22Rv1 (cell line): ENCODE data around the gene MEIS3.

ENCODE experiments used
- H3K27ac ChIP-seq: fragments of 450-650 bp; 2 replicates; pipeline ENCODE4 v1.5.1; 2017
- ZFX ChIP-seq: fragments of 450-650 bp; IDR thresholded peaks from 2 replicates; pipeline ENCODE4 v1.6.1; 2017; ENCODE audit warnings: antibody characterized with exemption, borderline replicate concordance
- TF ChIP-seq, protein P1 (sequence below): fragments of 450-650 bp; IDR thresholded peaks from 2 replicates; pipeline ENCODE4 v1.5.1; 2017; ENCODE audit warnings: mild to moderate bottlenecking

MEIS3 gene

DNA sequence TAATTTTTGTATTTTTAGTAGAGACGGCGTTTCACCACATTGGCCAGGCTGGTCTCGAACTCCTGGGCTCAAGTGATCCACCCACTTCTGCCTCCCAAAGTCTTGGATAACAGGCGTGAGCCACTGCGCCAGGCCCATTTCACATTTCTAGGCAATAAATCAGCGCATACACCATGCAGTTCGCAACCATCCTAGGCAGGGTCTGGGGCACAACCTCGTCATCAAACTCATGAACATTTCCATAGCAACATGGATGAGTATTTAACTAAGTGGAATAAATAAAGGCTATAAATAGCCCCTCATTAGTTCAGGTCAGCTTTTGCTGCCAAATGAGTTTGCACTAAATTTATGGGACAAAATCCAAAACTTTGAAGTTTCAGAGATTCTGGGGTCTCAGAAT, 8.2 kb downstream of the MEIS3 start:
- no peak overlapping the region for H3K27ac ChIP-seq
- no peak for TF ChIP-seq ZFX
- TF ChIP-seq, protein P1, sequence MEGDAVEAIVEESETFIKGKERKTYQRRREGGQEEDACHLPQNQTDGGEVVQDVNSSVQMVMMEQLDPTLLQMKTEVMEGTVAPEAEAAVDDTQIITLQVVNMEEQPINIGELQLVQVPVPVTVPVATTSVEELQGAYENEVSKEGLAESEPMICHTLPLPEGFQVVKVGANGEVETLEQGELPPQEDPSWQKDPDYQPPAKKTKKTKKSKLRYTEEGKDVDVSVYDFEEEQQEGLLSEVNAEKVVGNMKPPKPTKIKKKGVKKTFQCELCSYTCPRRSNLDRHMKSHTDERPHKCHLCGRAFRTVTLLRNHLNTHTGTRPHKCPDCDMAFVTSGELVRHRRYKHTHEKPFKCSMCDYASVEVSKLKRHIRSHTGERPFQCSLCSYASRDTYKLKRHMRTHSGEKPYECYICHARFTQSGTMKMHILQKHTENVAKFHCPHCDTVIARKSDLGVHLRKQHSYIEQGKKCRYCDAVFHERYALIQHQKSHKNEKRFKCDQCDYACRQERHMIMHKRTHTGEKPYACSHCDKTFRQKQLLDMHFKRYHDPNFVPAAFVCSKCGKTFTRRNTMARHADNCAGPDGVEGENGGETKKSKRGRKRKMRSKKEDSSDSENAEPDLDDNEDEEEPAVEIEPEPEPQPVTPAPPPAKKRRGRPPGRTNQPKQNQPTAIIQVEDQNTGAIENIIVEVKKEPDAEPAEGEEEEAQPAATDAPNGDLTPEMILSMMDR, result no peak

DNA sequence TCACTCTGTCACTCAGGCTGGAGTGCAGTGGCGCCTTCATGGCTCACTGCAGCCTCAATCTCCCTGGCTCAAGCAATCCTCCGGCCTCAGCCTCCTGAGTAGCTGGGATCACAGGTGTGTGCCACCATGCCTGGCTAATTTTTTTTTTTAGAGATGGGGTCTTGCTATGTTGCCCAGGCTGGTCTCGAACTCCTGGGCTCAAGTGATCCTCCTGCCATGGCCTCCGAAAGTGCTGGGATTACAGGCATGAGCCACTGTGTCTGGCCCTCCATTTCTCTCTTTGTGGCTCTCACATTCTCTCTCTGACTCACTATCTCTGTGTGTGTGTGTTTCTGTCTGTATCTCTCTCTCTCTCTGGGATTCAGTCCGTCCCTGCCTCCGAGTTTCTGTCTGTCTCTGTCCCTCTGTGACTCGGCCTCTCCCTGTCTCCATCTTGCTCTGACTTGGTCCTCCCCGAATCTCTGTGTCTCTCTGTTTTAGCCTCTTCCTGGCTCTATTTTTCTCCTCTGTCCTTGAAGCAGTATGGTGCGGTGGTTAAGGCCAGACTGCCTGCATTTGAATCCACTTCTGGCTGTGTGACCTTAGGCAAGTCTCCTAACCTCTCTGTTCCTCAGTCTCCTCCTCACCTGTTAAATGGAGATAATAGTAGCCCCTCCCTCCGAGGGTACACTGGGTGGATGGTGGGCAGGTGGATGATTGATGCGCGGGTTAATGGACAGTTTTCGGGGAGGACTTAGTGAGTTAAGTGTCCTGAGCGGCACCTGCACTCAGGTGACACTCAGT, 11.0 kb downstream of the MEIS3 start:
- TF ChIP-seq, protein P1, result no peak
- no peak for TF ChIP-seq ZFX
- H3K27ac ChIP-seq, result no peak overlapping the region

GRCh38 chr19:47407417-47407774, 11.9 kb downstream of the MEIS3 start:
- no peak for TF ChIP-seq ZFX
- TF ChIP-seq, protein P1, result no peak
- no peak overlapping the region for H3K27ac ChIP-seq

DNA sequence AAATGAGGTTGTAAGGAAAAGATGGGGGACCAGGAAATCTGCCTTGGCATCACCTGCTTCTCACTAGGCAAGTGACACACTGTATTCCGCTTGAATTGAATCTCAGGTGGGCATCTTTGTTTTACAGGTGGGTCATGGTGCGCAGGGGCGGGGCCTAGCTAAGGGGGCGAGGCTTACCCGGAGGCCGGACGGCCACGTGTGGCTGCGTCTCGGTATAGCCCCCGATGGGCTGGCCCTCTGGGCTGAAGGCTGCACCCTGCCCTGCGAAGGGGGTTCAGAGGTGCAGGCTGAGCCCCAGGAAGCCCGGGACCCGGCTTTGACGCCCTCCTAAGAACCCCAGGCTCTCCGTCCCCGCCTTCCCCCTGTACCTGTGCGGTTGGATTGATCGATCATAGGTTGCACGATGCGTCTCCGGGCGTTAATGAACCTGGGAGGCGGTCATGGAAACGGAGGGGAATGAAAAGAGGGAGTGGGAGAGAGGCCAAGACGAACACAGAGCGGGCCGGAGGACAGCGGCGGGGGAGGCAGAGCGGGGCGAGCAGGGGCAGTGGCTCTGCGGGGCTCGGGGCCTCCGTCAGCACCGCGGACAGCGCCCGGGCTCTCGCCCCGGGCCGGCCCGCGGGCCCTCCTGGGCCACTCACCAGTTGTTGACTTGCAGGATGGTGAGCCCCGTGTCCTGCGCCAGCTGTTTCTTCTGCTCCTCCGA, 12.5 kb downstream of the MEIS3 start:
- H3K27ac ChIP-seq, result no peak overlapping the region
- TF ChIP-seq ZFX, result no peak
- TF ChIP-seq, protein P1, result no peak

GRCh38 chr19:47405854-47406417, 13.4 kb downstream of the MEIS3 start:
- H3K27ac ChIP-seq, result no peak overlapping the region
- TF ChIP-seq, protein P1, result no peak
- no peak for TF ChIP-seq ZFX

DNA sequence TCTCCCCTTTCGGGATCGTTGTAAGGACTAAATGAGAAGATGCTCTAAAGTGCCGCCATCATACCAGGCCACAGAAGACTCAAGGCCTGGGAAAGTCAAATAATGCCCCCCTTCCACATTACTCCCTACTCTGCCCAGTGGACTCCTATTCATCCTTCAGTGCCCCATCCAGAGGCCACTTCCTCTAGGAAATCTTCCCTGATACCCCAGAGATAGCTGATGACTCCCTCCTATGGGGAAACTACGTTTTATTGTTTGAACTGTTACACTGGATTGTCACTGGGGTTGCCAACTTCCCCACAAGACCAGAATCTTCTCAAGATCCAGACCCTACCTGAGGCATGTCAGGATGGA, 14.2 kb downstream of the MEIS3 start:
- TF ChIP-seq, protein P1, result no peak
- no peak for TF ChIP-seq ZFX
- H3K27ac ChIP-seq, result no peak overlapping the region
